ENCODE results near the gene CELSR3. TPM values are rescaled to one million over a fixed set of nuclear protein-coding genes. Genes with fewer than 3 reads are reported as not detected.

The CELSR3 gene
- total RNA-seq, 1 donor from 2014 or later = 162 TPM

DNA sequence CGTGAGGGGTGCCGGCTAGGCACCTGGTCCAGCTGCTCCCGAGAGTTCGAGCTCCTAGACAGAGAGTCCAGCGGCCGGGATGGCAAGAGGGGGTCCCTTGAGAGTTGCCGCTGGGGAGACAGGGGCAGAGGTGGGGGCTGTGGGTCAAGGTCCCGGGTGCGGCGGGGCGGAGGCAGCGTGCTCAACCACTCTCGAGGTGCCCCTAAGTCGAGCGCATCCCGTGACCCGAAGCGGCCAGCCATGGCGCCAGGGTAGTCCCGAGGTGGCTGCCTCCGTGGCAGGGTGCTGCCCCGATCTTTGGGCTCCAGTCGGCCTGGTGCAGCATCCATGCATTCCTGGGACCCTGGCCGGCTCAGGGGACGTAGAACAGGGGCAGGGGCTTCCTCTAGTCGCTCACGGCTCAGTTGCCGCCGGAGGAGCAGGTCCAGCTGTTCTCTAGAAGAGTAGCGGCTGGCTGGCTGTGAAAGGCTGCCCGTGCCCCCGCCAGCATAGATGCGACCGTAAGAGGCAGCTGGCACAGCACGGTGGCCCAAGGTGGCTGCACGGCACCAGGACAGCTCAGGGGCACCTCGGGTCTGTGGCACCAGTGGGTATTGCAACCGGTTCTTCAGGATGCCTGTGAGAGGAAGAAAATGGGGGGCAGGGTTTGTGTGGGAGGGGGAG lies 22.6 kb downstream of the CELSR3 start:
- peaks cover 6% of the 10 kb centered on the region for H3K27me3 Mint-ChIP-seq (ENCODE audit: unreplicated experiment)
- H3K27ac Mint-ChIP-seq (ENCODE audit: unreplicated experiment) = no peak overlapping the region
- H3K36me3 Mint-ChIP-seq (ENCODE audit: unreplicated experiment) = peaks cover 5% of the 10 kb centered on the region
- H3K4me1 Mint-ChIP-seq (ENCODE audit: low read depth, unreplicated experiment) = peaks cover 18% of the 10 kb centered on the region
- H3K4me3 Mint-ChIP-seq (ENCODE audit: unreplicated experiment) = no peak overlapping the region
- TF ChIP-seq, protein P1, sequence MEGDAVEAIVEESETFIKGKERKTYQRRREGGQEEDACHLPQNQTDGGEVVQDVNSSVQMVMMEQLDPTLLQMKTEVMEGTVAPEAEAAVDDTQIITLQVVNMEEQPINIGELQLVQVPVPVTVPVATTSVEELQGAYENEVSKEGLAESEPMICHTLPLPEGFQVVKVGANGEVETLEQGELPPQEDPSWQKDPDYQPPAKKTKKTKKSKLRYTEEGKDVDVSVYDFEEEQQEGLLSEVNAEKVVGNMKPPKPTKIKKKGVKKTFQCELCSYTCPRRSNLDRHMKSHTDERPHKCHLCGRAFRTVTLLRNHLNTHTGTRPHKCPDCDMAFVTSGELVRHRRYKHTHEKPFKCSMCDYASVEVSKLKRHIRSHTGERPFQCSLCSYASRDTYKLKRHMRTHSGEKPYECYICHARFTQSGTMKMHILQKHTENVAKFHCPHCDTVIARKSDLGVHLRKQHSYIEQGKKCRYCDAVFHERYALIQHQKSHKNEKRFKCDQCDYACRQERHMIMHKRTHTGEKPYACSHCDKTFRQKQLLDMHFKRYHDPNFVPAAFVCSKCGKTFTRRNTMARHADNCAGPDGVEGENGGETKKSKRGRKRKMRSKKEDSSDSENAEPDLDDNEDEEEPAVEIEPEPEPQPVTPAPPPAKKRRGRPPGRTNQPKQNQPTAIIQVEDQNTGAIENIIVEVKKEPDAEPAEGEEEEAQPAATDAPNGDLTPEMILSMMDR (IDR thresholded peaks at IDR 0.05; ENCODE audit: partially characterized antibody, unreplicated experiment) = no peak
- peaks cover 7% of the 10 kb centered on the region for H3K9me3 Mint-ChIP-seq (ENCODE audit: unreplicated experiment)
- DNase-seq = no peak

- Mint-ChIP-seq H3K9me3 (ENCODE audit: unreplicated experiment) (peaks cover 3% of the 10 kb centered on the region), H3K27ac (ENCODE audit: unreplicated experiment) (no peak overlapping the region), H3K4me3 (ENCODE audit: unreplicated experiment) (peak overlapping the region; percentile 57), H3K36me3 (ENCODE audit: unreplicated experiment) (no peaks in the 10 kb centered on the region), H3K27me3 (ENCODE audit: unreplicated experiment) (peaks cover 4% of the 10 kb centered on the region), H3K4me1 (ENCODE audit: low read depth, unreplicated experiment) (peaks cover 17% of the 10 kb centered on the region)
- TF ChIP-seq, protein P1 (IDR thresholded peaks at IDR 0.05; ENCODE audit: partially characterized antibody, unreplicated experiment) = no peak
- DNase-seq = no peak
These were observed 25.4 kb downstream of the CELSR3 start for GRCh38 chr3:48637305-48637704.

GRCh38 chr3:48636149-48636655 lies 26.5 kb downstream of the CELSR3 start:
- Mint-ChIP-seq H3K9me3 (ENCODE audit: unreplicated experiment) (peaks cover 3% of the 10 kb centered on the region), H3K27me3 (ENCODE audit: unreplicated experiment) (peaks cover 2% of the 10 kb centered on the region), H3K36me3 (ENCODE audit: unreplicated experiment) (no peaks in the 10 kb centered on the region), H3K27ac (ENCODE audit: unreplicated experiment) (no peak overlapping the region), H3K4me3 (ENCODE audit: unreplicated experiment) (peak overlapping the region; percentile 78), H3K4me1 (ENCODE audit: low read depth, unreplicated experiment) (peaks cover 17% of the 10 kb centered on the region)
- TF ChIP-seq, protein P1 (IDR thresholded peaks at IDR 0.05; ENCODE audit: partially characterized antibody, unreplicated experiment) = no peak
- no peak for DNase-seq

GRCh38 chr3:48635222-48636021 lies 27.3 kb downstream of the CELSR3 start, which contains the start of gene SLC26A6:
TSS of gene SLC26A6 (minus strand) at chr3:48635461. CDS start at chr3:48635393, 68 bp downstream.
- DNase-seq = peak; percentile 99
- H3K27ac Mint-ChIP-seq (ENCODE audit: unreplicated experiment) = peak within 1 kb of the TSS; percentile 33
- TF ChIP-seq, protein P1 (IDR thresholded peaks at IDR 0.05; ENCODE audit: partially characterized antibody, unreplicated experiment) = peak; percentile 67
- H3K27me3 Mint-ChIP-seq (ENCODE audit: unreplicated experiment) = peaks cover 2% of the 10 kb centered on the region
- H3K36me3 Mint-ChIP-seq (ENCODE audit: unreplicated experiment) = no peaks in the 10 kb centered on the region
- peaks cover 17% of the 10 kb centered on the region for H3K4me1 Mint-ChIP-seq (ENCODE audit: low read depth, unreplicated experiment)
- peaks cover 3% of the 10 kb centered on the region for H3K9me3 Mint-ChIP-seq (ENCODE audit: unreplicated experiment)
- H3K4me3 Mint-ChIP-seq (ENCODE audit: unreplicated experiment) = peak within 1 kb of the TSS; percentile 78

Data from glutamatergic neuron (in vitro differentiated cells).